Ishikawa (cell line): ENCODE measurements around the gene GLCCI1.

Experiments used
- CEBPB ChIP-seq: IDR thresholded peaks from 2 replicates; pipeline ENCODE4 v1.6.1; 2012
- CREB1 ChIP-seq: IDR thresholded peaks from 2 replicates; pipeline ENCODE4 v1.6.1; 2012; ENCODE audit warnings: low read depth
- EGR1 ChIP-seq: IDR thresholded peaks from 2 replicates; pipeline ENCODE4 v1.6.1; 2012
- EP300 ChIP-seq: IDR thresholded peaks from 2 replicates; pipeline ENCODE4 v1.6.1; 2012; ENCODE audit warnings: borderline replicate concordance
- FOXM1 ChIP-seq: IDR thresholded peaks from 2 replicates; pipeline ENCODE4 v1.6.1; 2012; ENCODE audit warnings: low read depth, borderline replicate concordance
- NFIC ChIP-seq: IDR thresholded peaks from 2 replicates; pipeline ENCODE4 v1.6.1; 2012
- RAD21 ChIP-seq: IDR thresholded peaks from 2 replicates; pipeline ENCODE4 v1.6.1; 2012; ENCODE audit warnings: low read depth
- TAF1 ChIP-seq: IDR thresholded peaks from 2 replicates; pipeline ENCODE4 v1.6.1; 2012; ENCODE audit warnings: low read depth, mild to moderate bottlenecking
- TCF12 ChIP-seq: IDR thresholded peaks from 2 replicates; pipeline ENCODE4 v1.6.1; 2012; ENCODE audit warnings: low read depth
- TEAD4 ChIP-seq: IDR thresholded peaks from 2 replicates; pipeline ENCODE4 v1.6.1; 2012
- YY1 ChIP-seq: IDR thresholded peaks from 2 replicates; pipeline ENCODE4 v1.6.1; 2012; ENCODE audit warnings: low read depth
- ZBTB7A ChIP-seq: IDR thresholded peaks from 2 replicates; pipeline ENCODE4 v1.6.1; 2012; ENCODE audit warnings: low read depth
- TF ChIP-seq, protein P1 (sequence below): IDR thresholded peaks from 2 replicates; pipeline ENCODE4 v1.6.1; 2012
- TF ChIP-seq, protein P2 (sequence below): IDR thresholded peaks from 2 replicates; pipeline ENCODE4 v1.6.1; 2012; ENCODE audit warnings: low read depth, mild to moderate bottlenecking
- TF ChIP-seq, protein P3 (sequence below): IDR thresholded peaks from 2 replicates; pipeline ENCODE4 v1.6.1; 2012

GLCCI1 gene

DNA sequence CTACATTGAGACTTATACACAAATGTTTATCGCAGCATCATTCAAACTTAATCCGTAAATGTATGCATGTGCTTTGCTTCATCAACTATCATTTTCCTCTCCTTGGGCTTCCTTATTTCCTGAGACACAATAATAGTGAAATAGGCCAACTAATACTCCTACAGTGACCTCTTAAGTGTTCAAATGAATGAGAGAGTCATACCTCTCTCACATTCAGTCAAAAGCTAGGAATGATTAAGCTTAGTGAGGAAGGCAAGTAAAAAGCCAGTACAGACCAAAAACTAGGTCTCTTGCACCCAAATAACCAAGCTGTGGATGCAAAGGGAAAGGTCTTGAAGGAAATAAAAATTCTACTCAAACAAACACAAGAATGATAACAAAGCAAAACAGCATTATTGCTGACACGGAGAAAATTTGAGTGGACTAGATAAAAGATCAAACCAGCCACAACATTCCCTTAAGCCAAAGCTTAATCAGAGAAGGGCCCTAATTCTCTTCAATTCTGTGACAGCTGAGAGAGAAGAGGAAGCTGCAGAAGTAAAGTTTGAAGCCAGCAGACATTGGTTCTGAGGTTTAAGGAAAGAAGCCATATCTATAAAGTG lies 72.3 kb downstream of the GLCCI1 start:
- TF ChIP-seq RAD21 (no peak), CREB1 (no peak), TAF1 (no peak), FOXM1 (no peak), NFIC (no peak), YY1 (no peak), CEBPB (no peak), EP300 (no peak), TCF12 (no peak), ZBTB7A (no peak), EGR1 (no peak), TEAD4 (no peak)
- TF ChIP-seq, protein P1, sequence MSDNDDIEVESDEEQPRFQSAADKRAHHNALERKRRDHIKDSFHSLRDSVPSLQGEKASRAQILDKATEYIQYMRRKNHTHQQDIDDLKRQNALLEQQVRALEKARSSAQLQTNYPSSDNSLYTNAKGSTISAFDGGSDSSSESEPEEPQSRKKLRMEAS, result no peak
- TF ChIP-seq, protein P2, sequence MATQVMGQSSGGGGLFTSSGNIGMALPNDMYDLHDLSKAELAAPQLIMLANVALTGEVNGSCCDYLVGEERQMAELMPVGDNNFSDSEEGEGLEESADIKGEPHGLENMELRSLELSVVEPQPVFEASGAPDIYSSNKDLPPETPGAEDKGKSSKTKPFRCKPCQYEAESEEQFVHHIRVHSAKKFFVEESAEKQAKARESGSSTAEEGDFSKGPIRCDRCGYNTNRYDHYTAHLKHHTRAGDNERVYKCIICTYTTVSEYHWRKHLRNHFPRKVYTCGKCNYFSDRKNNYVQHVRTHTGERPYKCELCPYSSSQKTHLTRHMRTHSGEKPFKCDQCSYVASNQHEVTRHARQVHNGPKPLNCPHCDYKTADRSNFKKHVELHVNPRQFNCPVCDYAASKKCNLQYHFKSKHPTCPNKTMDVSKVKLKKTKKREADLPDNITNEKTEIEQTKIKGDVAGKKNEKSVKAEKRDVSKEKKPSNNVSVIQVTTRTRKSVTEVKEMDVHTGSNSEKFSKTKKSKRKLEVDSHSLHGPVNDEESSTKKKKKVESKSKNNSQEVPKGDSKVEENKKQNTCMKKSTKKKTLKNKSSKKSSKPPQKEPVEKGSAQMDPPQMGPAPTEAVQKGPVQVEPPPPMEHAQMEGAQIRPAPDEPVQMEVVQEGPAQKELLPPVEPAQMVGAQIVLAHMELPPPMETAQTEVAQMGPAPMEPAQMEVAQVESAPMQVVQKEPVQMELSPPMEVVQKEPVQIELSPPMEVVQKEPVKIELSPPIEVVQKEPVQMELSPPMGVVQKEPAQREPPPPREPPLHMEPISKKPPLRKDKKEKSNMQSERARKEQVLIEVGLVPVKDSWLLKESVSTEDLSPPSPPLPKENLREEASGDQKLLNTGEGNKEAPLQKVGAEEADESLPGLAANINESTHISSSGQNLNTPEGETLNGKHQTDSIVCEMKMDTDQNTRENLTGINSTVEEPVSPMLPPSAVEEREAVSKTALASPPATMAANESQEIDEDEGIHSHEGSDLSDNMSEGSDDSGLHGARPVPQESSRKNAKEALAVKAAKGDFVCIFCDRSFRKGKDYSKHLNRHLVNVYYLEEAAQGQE, result no peak

DNA sequence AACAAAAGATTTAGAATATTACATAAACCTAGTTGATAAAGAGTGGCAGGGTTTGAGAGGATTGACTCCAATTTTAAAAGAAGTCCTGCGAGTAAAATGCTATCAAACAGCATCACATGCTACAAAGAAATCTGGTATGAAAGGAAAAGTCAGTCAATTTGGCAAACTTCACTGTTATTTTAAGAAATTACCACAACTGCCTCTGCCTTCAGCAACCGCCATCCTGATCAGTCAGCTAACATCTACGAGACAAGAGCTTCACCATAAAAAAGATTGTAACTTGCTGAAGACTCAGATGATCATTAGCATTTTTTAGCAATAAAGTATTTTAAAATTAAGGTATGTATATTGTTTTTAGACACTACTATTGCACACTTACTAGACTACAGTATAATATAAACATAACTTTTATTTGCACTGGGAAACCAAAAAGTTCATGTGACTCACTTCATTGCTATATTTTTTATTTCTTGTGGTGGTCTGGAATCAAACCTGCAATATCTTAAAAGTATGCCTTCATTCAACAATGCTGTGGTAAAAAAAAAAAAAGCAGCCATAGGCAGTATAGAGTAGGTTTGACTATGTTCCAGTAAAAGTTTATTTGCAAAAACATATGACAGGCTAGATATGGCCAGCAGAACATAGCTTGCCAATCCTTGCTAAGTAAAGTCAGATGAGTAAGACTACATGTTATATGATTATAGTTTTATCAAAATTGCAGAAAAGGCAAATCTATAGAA lies 74.4 kb downstream of the GLCCI1 start:
- TF ChIP-seq TCF12, result no peak
- TF ChIP-seq RAD21, result no peak
- no peak for TF ChIP-seq TAF1
- TF ChIP-seq YY1, result no peak
- TF ChIP-seq NFIC, result no peak
- TF ChIP-seq, protein P3, sequence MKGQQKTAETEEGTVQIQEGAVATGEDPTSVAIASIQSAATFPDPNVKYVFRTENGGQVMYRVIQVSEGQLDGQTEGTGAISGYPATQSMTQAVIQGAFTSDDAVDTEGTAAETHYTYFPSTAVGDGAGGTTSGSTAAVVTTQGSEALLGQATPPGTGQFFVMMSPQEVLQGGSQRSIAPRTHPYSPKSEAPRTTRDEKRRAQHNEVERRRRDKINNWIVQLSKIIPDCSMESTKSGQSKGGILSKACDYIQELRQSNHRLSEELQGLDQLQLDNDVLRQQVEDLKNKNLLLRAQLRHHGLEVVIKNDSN, result no peak

DNA sequence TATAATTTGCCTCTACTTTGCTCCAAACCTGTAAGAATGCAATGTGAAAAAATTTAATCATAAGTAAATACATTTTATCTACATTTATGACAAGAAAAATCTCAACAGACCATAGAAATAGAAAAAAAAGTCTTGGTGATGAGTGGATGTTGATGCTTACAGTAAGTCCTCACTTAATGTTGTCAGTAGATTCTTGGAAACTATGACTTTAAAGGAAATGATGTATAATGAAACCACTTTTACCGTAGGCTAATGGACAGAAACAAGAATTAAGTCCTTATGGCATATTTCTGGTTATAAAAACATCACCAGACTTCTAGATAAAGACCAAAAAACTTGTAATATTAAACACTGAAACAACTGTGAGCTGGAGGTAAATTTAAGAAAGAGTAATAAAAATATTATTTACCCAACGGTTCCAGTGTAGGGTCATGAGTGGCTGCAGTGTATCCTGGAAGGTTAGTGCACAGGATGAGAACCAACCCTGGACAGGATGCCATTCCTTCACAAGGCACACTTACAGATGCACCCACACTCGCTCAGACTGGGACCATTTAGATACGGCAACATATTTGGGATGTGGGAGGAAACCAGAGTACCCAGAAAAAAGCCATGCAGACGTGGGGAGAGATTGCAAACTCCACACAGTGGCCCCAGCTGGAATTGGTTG lies 76.3 kb downstream of the GLCCI1 start:
- TF ChIP-seq NFIC, result no peak
- no peak for TF ChIP-seq CREB1
- TF ChIP-seq ZBTB7A, result no peak
- no peak for TF ChIP-seq RAD21
- TF ChIP-seq TCF12, result no peak
- TF ChIP-seq, protein P2, result no peak
- no peak for TF ChIP-seq YY1
- no peak for TF ChIP-seq TEAD4
- no peak for TF ChIP-seq EP300
- TF ChIP-seq FOXM1, result no peak
- TF ChIP-seq, protein P3, result no peak
- no peak for TF ChIP-seq CEBPB
- TF ChIP-seq, protein P1, result no peak
- TF ChIP-seq EGR1, result no peak
- no peak for TF ChIP-seq TAF1

DNA sequence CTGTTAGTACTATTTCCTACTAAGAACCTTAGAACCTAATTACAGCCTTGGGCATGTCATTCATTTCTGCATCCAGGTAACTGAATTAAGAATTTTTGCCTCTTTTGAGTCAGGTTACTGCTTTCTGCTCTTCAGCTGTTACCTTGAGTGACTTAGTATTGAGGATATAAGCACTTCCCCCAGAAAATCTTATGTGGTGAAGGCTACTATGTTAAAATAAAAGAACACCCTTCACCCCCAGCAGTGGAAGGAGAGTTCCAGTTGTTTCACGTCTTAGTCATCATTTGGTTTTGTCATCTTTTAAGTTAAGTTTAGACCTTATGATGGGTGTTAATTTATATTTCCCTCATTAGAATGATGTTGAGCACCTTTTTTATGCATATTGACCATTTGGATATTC lies 82.8 kb downstream of the GLCCI1 start:
- TF ChIP-seq EP300 (no peak), RAD21 (no peak), TCF12 (no peak), NFIC (no peak), YY1 (no peak), FOXM1 (no peak), EGR1 (no peak), CEBPB (no peak), TEAD4 (no peak), CREB1 (no peak), ZBTB7A (no peak), TAF1 (no peak)
- TF ChIP-seq, protein P1, result no peak
- TF ChIP-seq, protein P2, result no peak
- TF ChIP-seq, protein P3, result no peak
